Activated CD4-positive, CD25-positive, alpha-beta regulatory T cell treated with anti-CD3 and anti-CD28 coated beads, Interleukin-2, amount 50 U/mL, for 16 hours (primary cell): Measurements from ENCODE around the gene DBH.
"Not testable (repeated sequence)": the region's sequence is repeated elsewhere in the genome, so short reads cannot be mapped to it uniquely, and the experiment has no call there.

Experiments used
- DNase-seq: peaks from one replicate; pipeline ENCODE4 v3.0.0-alpha.2; 2020; ENCODE audit warnings: low read depth, low spot score

The DBH gene

GRCh38 chr9:133622555-133622954, 13.6 kb upstream of the DBH start:
- no peak for DNase-seq

DNA sequence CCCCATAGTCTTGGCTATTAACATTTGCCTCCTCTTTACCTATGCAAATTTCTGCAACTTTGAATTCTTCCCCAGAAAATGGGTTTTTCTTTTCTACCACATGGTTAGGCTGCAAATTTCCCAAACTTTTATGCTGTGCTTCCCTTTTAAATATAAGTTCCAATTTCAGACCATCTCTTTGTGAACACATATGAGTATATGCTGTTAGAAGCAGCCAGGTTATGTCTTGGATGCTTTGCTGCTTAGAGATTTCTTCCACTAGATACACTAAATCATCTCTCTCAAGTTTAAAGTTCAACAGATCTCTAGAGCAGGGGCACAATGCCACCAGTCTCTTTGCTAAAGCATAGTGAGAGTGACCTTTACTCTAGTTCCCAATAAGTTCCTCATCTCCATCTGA, 10.2 kb upstream of the DBH start:
- DNase-seq: not testable (repeated sequence)

- no peak for DNase-seq
Measured at GRCh38 chr9:133627341-133627740, 8.8 kb upstream of the DBH start.

DNA sequence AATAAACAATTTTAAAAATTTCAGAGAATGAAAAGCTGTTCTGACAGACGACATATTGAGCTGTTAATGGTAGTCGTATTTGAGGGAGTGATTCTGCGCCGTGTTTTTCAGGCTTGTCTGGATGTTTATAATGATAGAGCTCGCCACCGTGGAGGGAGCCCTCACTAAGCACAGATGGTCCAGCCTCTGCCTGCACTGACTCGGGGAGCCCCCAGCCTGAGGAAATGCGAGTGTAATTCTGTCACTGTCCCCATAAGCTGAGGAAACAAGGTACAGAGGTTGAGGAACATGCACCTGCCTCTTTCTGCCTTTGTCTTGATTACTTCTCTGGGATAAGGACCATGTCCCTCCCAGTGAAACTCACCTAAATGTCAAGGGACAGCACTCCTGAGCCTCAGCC, 7.4 kb upstream of the DBH start:
- DNase-seq: no peak

GRCh38 chr9:133629221-133630110, 6.7 kb upstream of the DBH start:
- no peak for DNase-seq

- DNase-seq: no peak
Measured at GRCh38 chr9:133631111-133631510, 5.1 kb upstream of the DBH start.

DNA sequence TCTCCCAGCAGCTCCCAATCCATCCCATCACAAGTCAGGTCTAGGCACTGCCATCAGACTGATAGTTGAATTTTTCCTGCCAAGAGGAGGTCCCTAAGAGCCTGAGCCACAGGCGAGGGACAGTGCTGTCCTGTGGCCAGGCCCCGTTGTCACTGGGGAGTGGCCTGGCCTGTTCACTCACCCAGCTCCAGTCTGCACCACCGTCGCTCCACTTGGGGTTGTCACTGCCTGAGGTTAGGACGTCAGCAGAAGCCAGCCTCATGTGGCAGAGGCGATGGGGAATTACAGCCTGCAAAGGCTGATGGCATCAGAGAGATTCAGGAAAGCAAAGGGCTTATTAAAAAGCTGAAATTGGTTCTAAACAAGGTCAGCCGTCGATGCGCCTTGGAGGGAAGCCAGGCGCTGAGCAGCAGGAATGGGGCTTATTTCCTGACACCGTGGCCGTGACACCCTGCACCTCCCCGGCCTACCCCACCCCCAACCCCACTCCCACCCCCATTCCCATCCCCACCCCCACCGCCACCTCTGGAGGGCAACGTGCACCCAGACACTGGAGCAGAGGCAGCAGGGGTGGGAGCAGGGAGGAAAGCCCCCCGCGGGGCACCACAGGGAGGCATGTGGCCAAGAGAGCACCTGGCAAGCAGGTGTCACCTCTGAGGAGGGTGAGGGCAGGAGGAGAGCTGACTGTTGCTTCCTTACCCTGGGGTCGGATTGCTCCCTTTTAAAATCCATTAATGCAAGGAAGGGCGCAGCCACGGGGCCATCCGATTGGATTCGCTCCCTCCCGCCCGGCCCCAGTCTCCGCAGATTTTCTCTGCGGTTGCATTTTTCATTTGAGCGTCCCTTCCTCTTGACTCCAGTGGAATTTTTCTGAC, 3.1 kb upstream of the DBH start:
- no peak for DNase-seq

GRCh38 chr9:133633681-133634080, 2.5 kb upstream of the DBH start:
- no peak for DNase-seq

DNA sequence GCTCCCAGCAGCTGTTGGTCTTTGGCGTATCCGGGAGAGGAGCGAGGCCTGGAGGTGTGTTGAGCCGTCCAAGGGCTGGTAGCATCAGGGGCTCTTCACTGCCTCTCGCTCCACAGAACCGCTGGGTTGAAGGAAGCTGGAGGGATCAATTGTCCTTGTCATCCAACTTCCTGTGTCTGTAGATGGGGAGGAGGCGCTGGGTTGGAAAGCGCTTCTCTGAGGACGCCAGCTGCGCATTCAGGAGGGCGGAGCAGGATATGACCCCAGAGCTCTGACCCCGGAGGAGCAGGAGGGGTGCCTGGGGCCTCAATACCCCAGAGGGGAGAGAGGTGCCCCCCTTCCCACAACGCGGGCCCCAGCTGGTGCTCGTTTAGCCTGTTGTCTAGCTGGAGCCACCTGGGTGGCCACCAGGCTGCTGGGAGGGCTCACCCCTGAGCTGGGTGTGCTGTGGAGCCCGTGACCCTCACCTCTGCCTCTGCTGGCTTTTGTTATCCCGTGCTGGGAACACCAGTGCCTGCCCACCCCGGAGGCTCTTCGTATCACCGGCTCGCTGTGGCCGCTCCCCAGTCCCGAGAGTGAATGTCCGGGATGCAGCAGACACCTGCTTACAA, 2.0 kb upstream of the DBH start:
- DNase-seq: no peak

GRCh38 chr9:133635098-133635497, 1.1 kb upstream of the DBH start:
- no peak for DNase-seq

DNA sequence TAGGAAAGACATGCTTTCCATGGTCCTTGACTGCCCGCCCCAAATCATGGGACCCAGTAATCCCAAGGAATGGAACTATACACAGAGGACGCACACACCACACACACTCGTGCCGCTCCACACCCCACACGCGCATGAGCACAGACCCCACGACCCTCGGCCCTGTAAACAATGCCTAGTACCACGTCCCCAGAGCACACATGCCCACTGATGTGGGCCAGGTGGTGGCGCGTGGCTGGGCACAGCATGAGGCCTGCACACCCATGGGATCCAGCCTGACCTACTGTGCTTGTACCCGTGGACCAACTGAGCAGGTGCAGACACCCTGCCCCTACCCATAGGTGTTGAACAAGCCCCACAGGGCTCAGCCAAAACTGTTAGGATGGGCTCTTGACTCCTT, 739 bp downstream of the DBH start:
- no peak for DNase-seq

DNA sequence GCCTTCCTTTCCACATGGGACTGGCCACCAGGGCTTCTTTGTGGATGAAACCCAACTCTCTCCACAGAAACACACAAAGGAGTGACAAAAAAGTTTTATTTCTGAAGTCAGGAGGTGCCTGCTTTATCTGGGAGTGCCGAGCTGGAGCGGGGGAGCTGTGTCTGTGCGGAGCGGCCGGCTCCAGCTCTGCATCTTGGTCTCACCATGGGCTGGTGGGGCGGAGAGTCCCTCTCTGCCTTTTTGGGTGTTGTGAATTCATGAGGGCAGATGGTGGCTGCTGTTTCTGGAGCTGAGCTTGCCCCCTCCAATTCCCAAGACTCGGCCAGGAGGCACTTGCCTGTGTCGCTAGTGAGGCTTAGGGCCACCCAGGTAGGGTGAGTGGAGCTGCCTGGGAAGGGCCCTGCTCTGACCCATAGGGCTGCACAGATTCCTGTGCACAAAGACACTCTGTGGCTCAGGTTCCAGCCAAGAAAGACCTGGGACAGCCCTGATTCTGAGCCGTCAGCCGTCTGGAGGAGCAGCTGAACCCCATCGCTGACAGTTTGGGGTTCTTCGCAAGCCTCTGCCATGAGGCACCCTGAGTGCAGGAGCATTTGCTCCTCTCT, 1.4 kb downstream of the DBH start:
- DNase-seq: no peak

DNA sequence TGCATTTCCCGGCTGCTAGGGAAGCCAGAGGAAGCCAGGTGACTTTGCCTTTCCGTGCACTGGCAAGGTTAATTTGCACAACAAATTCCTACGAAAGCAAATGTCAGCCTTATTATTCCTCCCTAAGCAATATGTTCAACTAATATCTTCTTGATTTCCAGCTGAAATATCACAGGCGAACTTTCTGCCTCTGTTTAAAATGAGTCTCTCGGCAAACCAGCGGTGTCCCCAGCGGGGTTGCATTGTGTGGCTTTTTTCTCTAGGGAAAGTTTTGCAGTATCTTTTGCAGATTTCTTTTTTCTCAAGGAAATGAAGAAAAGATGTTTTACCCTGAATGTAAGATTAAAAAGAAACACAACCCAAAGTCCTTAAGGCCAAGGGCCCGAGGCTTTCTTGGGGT, 1.9 kb downstream of the DBH start:
- no peak for DNase-seq

GRCh38 chr9:133638711-133639110, 2.5 kb downstream of the DBH start:
- no peak for DNase-seq

- DNase-seq: no peak
Measured at GRCh38 chr9:133639613-133640012, 3.5 kb downstream of the DBH start.

DNA sequence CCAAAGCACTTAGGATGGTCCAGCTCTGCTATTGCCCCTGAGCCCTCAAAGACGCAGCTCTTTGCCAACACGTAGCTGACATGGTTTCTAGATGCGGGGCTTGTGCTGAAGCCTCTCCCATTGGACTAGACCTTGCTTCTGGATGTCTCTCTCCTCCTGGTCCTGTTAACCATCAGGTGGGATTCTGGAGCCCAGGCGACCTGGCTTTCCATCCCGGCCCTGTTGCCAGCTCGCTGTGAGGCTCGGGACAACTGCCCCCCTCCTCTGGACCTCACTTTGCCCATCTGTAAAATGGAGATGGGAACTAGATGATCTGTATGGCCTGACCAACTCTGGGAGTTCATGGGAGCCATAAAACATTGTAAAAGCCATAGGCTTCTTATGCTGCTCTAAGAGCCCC, 4.0 kb downstream of the DBH start:
- no peak for DNase-seq

- DNase-seq: no peak
Measured at GRCh38 chr9:133640580-133641395, 4.6 kb downstream of the DBH start.

DNA sequence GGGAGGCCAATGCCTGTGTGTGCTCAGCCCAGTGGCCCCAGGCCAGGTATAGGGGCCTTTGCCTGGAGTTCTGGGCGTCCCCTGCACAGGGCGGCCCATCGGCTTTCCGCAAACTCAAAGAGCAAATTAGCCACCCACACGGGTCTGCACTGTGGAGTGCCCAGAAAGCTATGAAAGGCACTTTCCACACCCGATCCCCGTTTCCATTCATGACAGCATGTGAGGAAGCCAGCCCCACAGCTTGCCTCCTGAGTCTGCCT, 5.2 kb downstream of the DBH start:
- no peak for DNase-seq

DNA sequence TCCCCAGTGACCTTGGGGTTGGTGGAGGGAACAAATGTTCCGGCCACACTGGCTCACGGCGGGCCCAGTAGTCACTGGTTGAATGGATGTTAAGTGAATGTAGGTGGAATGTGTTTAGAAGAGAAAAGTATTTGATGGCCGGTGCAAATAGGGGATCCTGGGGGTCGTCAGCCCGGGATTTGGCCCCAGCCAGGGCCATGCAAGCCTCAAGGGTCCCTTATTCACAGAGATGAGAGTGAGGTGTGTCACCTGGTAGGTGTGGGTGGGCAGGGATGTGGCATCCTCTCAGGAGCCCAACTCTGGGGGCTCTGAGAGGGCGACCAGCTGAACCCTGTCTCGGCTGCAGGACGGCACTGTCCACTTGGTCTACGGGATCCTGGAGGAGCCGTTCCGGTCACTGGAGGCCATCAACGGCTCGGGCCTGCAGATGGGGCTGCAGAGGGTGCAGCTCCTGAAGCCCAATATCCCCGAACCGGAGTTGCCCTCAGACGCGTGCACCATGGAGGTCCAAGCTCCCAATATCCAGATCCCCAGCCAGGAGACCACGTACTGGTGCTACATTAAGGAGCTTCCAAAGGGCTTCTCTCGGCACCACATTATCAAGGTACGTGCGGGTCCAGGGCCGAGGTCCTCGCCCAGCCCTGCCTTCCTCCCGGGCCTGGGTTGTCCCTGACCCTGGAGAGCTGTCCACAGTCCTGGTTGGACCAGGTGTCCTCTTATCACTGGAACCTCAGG, 5.9 kb downstream of the DBH start:
- no peak for DNase-seq

DNA sequence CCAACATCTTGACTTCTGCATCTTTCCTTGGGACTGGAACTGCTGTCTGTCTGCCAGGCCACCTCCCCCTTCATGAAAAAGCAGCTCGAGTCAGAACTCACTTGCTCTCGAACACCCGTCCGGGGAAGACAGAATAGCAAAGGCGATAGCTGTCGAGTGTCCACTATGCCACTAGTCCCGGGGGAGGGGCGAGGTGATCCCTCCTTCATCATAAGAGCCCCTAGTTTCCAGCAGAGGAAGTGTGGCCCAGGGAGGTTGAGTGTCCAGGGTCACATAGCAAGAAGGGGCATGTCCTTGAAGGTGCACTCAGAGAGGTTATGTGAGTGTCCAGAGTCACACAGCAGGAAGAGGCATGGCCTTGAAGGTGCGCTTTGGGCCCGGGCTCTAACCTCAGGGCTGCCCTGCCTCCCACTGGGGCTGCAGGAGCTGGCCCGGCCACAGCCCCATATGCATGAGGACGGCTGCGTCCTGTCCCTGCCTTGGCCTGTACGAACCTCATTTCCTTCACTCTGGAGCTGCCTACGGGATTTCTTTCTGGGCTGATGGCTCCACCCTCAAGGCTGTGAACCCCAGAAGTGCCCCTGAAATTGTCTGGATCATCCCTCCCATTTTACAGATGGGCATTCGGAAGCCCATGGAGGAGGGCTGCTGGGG, 6.7 kb downstream of the DBH start:
- no peak for DNase-seq
